ENCODE data around the gene SORCS2.

SORCS2 gene

GRCh38 chr4:7614350-7614949, 422.1 kb downstream of the SORCS2 start:
- no peak for DNase-seq (ENCODE audit: low spot score)
- no peak overlapping the region for H3K4me3 Mint-ChIP-seq
- no peaks in the 10 kb centered on the region for H3K36me3 Mint-ChIP-seq (ENCODE audit: low read depth)
- no peaks in the 10 kb centered on the region for H3K4me1 Mint-ChIP-seq (ENCODE audit: low read depth)
- H3K27me3 Mint-ChIP-seq (ENCODE audit: low read depth): no peaks in the 10 kb centered on the region
- no peak overlapping the region for H3K27ac Mint-ChIP-seq
- H3K9me3 Mint-ChIP-seq: no peaks in the 10 kb centered on the region

- H3K4me3 Mint-ChIP-seq: no peak overlapping the region
- H3K9me3 Mint-ChIP-seq: no peaks in the 10 kb centered on the region
- DNase-seq (ENCODE audit: low spot score): no peak
- H3K27me3 Mint-ChIP-seq (ENCODE audit: low read depth): no peaks in the 10 kb centered on the region
- H3K27ac Mint-ChIP-seq: no peak overlapping the region
- no peaks in the 10 kb centered on the region for H3K4me1 Mint-ChIP-seq (ENCODE audit: low read depth)
- H3K36me3 Mint-ChIP-seq (ENCODE audit: low read depth): no peaks in the 10 kb centered on the region
Measured at GRCh38 chr4:7616193-7616592, 423.9 kb downstream of the SORCS2 start.

- Mint-ChIP-seq H3K27ac (no peak overlapping the region), H3K27me3 (ENCODE audit: low read depth) (no peaks in the 10 kb centered on the region), H3K36me3 (ENCODE audit: low read depth) (no peaks in the 10 kb centered on the region), H3K4me1 (ENCODE audit: low read depth) (no peaks in the 10 kb centered on the region), H3K9me3 (no peaks in the 10 kb centered on the region), H3K4me3 (no peak overlapping the region)
- DNase-seq (ENCODE audit: low spot score): no peak
Measured at GRCh38 chr4:7618361-7618760, 426.0 kb downstream of the SORCS2 start.

GRCh38 chr4:7620086-7620813, 427.9 kb downstream of the SORCS2 start:
- Mint-ChIP-seq H3K27me3 (ENCODE audit: low read depth) (no peaks in the 10 kb centered on the region), H3K4me1 (ENCODE audit: low read depth) (no peaks in the 10 kb centered on the region), H3K9me3 (no peaks in the 10 kb centered on the region), H3K27ac (no peak overlapping the region), H3K4me3 (no peak overlapping the region), H3K36me3 (ENCODE audit: low read depth) (no peaks in the 10 kb centered on the region)
- DNase-seq (ENCODE audit: low spot score): no peak

GRCh38 chr4:7620814-7621176, 428.5 kb downstream of the SORCS2 start:
- Mint-ChIP-seq H3K4me3 (no peak overlapping the region), H3K27me3 (ENCODE audit: low read depth) (no peaks in the 10 kb centered on the region), H3K9me3 (no peaks in the 10 kb centered on the region), H3K36me3 (ENCODE audit: low read depth) (no peaks in the 10 kb centered on the region), H3K27ac (no peak overlapping the region), H3K4me1 (ENCODE audit: low read depth) (no peaks in the 10 kb centered on the region)
- DNase-seq (ENCODE audit: low spot score): no peak

- H3K27ac Mint-ChIP-seq: no peak overlapping the region
- no peak overlapping the region for H3K4me3 Mint-ChIP-seq
- H3K4me1 Mint-ChIP-seq (ENCODE audit: low read depth): no peaks in the 10 kb centered on the region
- H3K27me3 Mint-ChIP-seq (ENCODE audit: low read depth): no peaks in the 10 kb centered on the region
- DNase-seq (ENCODE audit: low spot score): no peak
- H3K9me3 Mint-ChIP-seq: no peaks in the 10 kb centered on the region
- H3K36me3 Mint-ChIP-seq (ENCODE audit: low read depth): no peaks in the 10 kb centered on the region
Measured at GRCh38 chr4:7621252-7622035, 429.1 kb downstream of the SORCS2 start.

GRCh38 chr4:7622371-7622770, 430.0 kb downstream of the SORCS2 start:
- no peaks in the 10 kb centered on the region for H3K27me3 Mint-ChIP-seq (ENCODE audit: low read depth)
- no peaks in the 10 kb centered on the region for H3K9me3 Mint-ChIP-seq
- no peak overlapping the region for H3K4me3 Mint-ChIP-seq
- no peak for DNase-seq (ENCODE audit: low spot score)
- no peak overlapping the region for H3K27ac Mint-ChIP-seq
- no peaks in the 10 kb centered on the region for H3K4me1 Mint-ChIP-seq (ENCODE audit: low read depth)
- no peaks in the 10 kb centered on the region for H3K36me3 Mint-ChIP-seq (ENCODE audit: low read depth)

- Mint-ChIP-seq H3K4me1 (ENCODE audit: low read depth) (no peaks in the 10 kb centered on the region), H3K27ac (no peak overlapping the region), H3K36me3 (ENCODE audit: low read depth) (no peaks in the 10 kb centered on the region), H3K4me3 (no peak overlapping the region), H3K9me3 (no peaks in the 10 kb centered on the region), H3K27me3 (ENCODE audit: low read depth) (no peaks in the 10 kb centered on the region)
- DNase-seq (ENCODE audit: low spot score): no peak
Measured at GRCh38 chr4:7623468-7623867, 431.1 kb downstream of the SORCS2 start.

- no peak overlapping the region for H3K4me3 Mint-ChIP-seq
- no peak for DNase-seq (ENCODE audit: low spot score)
- H3K36me3 Mint-ChIP-seq (ENCODE audit: low read depth): no peaks in the 10 kb centered on the region
- H3K27me3 Mint-ChIP-seq (ENCODE audit: low read depth): no peaks in the 10 kb centered on the region
- H3K9me3 Mint-ChIP-seq: no peaks in the 10 kb centered on the region
- H3K27ac Mint-ChIP-seq: no peak overlapping the region
- H3K4me1 Mint-ChIP-seq (ENCODE audit: low read depth): no peaks in the 10 kb centered on the region
Measured at GRCh38 chr4:7624396-7624980, 432.1 kb downstream of the SORCS2 start.

- no peak for DNase-seq (ENCODE audit: low spot score)
- Mint-ChIP-seq H3K4me3 (no peak overlapping the region), H3K27me3 (ENCODE audit: low read depth) (no peaks in the 10 kb centered on the region), H3K36me3 (ENCODE audit: low read depth) (no peaks in the 10 kb centered on the region), H3K4me1 (ENCODE audit: low read depth) (no peaks in the 10 kb centered on the region), H3K9me3 (no peaks in the 10 kb centered on the region), H3K27ac (no peak overlapping the region)
Measured at GRCh38 chr4:7625071-7625470, 432.7 kb downstream of the SORCS2 start.

- no peaks in the 10 kb centered on the region for H3K9me3 Mint-ChIP-seq
- no peaks in the 10 kb centered on the region for H3K27me3 Mint-ChIP-seq (ENCODE audit: low read depth)
- DNase-seq (ENCODE audit: low spot score): no peak
- no peaks in the 10 kb centered on the region for H3K36me3 Mint-ChIP-seq (ENCODE audit: low read depth)
- no peaks in the 10 kb centered on the region for H3K4me1 Mint-ChIP-seq (ENCODE audit: low read depth)
- H3K4me3 Mint-ChIP-seq: no peak overlapping the region
- H3K27ac Mint-ChIP-seq: no peak overlapping the region
Measured at GRCh38 chr4:7626531-7626930, 434.2 kb downstream of the SORCS2 start.

GRCh38 chr4:7627251-7628250, 435.2 kb downstream of the SORCS2 start:
- H3K4me3 Mint-ChIP-seq: no peak overlapping the region
- H3K36me3 Mint-ChIP-seq (ENCODE audit: low read depth): no peaks in the 10 kb centered on the region
- no peak for DNase-seq (ENCODE audit: low spot score)
- peaks cover 3% of the 10 kb centered on the region for H3K27me3 Mint-ChIP-seq (ENCODE audit: low read depth)
- H3K9me3 Mint-ChIP-seq: no peaks in the 10 kb centered on the region
- H3K27ac Mint-ChIP-seq: no peak overlapping the region
- no peaks in the 10 kb centered on the region for H3K4me1 Mint-ChIP-seq (ENCODE audit: low read depth)

GRCh38 chr4:7628432-7628831, 436.1 kb downstream of the SORCS2 start:
- no peak for DNase-seq (ENCODE audit: low spot score)
- peaks cover 5% of the 10 kb centered on the region for H3K27me3 Mint-ChIP-seq (ENCODE audit: low read depth)
- H3K36me3 Mint-ChIP-seq (ENCODE audit: low read depth): no peaks in the 10 kb centered on the region
- no peaks in the 10 kb centered on the region for H3K9me3 Mint-ChIP-seq
- no peak overlapping the region for H3K27ac Mint-ChIP-seq
- H3K4me1 Mint-ChIP-seq (ENCODE audit: low read depth): no peaks in the 10 kb centered on the region
- no peak overlapping the region for H3K4me3 Mint-ChIP-seq
